ENCODE measurements around the gene AHSP.
"Not testable (repeated sequence)": the region's sequence is repeated elsewhere in the genome, so short reads cannot be mapped to it uniquely, and the experiment has no call there.

The AHSP gene

DNA sequence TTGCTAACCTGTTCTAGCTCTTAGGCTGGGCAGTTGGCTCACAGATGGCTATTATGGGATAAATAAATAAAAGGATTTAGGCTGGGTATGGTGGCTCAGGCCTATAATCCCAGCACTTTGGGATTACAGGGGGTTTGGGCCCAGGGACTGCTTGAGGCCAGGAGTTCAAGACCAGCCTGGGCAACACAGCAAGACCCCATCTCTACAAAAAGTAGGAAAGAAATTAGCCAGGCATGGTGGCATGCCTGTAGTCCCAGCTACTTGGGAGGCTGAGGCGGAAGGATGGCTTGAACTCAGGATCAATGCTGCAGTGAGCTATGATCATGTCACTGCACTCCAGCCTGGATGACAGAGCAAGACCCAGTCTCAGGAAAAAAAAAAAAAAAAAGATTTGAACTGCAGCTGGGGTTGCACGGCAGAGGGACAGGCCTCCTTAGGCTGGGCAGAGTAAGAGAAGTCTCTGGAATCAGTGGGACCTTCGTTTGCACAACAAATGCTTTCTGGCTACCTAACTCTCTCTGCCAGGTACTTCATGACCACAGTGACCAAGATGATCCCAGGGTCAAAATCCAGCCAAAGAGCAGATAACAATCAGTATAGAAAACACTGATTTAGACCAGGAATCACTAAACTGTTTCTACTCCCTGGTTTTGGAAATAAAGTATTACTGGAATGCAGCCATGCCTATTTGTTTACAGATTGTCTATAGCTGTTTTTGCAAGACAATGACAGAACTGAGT, 26.3 kb upstream of the AHSP start:
- no peak for DNase-seq (ENCODE audit: low read depth)

DNA sequence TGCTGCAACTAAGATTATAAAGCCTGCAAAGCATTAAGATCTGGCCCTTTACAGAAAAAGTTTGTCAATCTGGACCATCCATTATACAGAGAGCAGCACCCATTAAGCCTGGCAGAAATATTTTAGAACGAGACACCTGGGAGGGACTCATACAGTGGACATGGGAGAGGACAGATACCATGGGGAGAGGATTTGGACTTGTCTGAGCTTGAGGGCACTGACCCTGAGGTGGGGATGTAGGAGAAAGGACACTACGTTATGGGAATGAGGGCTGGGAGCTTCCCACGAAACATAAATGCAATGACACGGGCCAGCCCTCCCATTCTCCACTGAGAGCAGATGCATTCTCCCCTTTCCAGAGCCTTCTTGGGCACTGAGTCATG, 25.7 kb upstream of the AHSP start:
- DNase-seq (ENCODE audit: low read depth), result no peak

GRCh38 chr16:31502981-31503380, 24.7 kb upstream of the AHSP start:
- no peak for DNase-seq (ENCODE audit: low read depth)

DNA sequence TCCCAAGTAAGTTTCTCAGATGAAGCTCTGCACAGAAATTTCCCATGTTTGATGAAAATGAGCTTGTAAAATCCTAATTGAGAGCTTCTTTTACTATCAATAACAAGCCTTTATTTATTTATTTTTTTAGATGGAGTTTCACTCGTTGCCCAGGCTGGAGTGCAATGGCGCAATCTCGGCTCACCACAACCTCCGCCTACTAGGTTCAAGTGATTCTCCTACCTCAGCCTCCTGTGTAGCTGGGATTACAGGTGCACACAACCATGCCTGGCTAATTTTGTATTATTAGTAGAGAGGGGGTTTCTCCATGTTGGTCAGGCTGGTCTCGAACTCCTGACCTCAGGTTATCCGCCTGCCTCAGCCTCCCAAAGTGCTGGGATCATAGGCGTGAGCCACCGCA, 24.1 kb upstream of the AHSP start:
- DNase-seq (ENCODE audit: low read depth), result not testable (repeated sequence)

- DNase-seq (ENCODE audit: low read depth), result no peak
These were observed 23.5 kb upstream of the AHSP start for GRCh38 chr16:31504159-31504558.

DNA sequence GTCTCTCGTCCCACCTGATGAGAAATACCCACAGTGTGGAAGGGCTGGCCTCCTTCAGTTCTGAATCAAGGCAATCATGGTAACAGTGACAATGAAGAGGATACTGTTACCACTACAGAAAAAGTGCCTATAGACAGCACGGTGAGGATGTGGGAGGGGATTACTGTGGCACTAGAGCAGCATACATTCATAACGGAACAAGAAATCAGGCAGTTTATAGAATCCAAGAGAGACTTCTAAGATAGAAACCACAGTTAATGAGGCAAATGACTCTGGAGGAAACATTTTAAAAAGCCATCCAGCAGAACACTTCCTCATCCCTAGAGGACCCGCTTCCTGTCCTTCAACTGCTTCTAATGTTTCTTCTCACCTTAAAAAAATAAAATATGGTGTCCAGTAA, 22.2 kb upstream of the AHSP start:
- no peak for DNase-seq (ENCODE audit: low read depth)

DNA sequence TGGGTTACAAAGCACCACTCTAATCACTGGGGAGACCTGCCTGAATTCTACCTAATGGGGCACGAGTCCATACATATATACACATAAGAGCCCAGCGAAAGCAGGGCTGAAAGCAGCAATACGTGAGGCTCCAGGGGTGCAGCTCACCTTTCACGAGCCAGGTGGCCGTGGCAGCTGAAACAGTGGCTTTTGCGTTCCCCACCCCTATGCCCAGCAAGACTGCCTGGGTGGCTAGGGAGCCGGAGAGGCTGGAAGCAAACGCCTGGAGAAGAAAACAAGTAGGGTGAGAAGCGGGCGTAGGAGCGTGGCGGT, 20.1 kb upstream of the AHSP start:
- DNase-seq (ENCODE audit: low read depth), result no peak

DNA sequence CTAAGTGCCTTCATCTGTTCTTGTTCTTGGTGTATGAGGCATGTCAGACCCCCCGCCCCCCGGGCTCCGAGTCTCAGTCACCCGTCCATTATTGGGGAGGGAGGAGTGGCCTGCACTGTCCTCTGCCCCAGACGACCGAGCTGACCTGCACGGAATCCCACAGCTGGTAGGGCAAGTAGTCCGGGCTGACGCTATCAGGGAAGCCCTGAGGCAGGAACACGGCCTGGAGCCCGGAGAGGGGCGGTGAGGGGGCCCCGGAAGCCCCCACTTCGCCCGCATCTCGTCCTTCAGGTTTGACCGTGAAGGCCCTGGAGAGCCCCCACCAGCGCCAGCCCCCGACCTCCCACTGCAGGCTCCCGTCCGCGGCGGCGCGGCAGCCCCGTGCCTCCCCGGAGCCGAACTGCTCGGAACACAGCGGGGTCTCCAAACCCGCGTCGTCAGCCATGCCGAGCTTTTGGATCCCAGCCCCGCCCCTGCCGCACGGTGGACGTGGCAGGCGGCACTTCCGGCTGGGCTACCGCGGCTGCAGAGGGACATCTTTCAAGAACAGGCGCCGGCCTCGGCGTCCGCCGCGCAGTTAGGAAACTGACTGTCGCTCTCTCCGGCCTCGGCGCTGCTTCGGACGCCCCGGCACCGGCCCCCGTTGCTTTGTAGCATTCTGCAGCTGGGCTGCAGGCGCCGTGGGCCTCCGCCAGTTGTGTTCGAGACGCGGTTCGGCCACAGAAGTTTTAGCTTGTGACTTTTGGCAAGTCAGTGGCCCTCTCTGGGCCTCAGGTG, 19.6 kb upstream of the AHSP start, which contains the start of gene RUSF1:
Gene RUSF1, minus strand, starts transcription at position 463 of the 777 bp plus-strand sequence. Its CDS starts 18 bp downstream, at position 445.
- DNase-seq (ENCODE audit: low read depth), result peak; percentile 60

DNA sequence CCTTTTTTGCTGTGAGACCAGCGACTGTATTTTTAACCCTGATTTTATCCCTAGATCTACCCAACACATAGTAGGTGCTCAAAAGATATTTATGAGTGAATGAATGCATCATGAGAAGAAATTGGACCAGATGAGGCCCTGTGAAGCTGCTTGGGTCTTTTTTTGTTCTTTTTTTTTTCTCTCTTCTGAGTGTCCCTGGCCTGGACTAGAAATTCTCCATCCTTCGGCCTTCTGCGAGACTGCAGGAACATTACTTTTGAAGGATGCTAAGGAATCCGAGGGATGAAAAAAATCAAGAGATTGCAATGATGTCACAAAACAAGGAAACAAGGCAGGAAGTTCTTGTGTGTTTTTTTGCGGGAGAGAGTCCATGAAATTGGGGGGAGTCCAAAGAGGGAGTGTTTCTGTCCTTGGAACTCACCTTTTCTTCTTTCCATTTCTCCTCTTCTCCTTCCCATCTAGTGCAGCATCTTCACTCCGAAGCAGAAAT, 18.9 kb upstream of the AHSP start:
- DNase-seq (ENCODE audit: low read depth), result no peak

- DNase-seq (ENCODE audit: low read depth), result no peak
These were observed 14.6 kb upstream of the AHSP start for GRCh38 chr16:31513126-31513525.

GRCh38 chr16:31513884-31514283, 13.8 kb upstream of the AHSP start:
- no peak for DNase-seq (ENCODE audit: low read depth)

GRCh38 chr16:31517800-31518402, 9.8 kb upstream of the AHSP start:
- no peak for DNase-seq (ENCODE audit: low read depth)

DNA sequence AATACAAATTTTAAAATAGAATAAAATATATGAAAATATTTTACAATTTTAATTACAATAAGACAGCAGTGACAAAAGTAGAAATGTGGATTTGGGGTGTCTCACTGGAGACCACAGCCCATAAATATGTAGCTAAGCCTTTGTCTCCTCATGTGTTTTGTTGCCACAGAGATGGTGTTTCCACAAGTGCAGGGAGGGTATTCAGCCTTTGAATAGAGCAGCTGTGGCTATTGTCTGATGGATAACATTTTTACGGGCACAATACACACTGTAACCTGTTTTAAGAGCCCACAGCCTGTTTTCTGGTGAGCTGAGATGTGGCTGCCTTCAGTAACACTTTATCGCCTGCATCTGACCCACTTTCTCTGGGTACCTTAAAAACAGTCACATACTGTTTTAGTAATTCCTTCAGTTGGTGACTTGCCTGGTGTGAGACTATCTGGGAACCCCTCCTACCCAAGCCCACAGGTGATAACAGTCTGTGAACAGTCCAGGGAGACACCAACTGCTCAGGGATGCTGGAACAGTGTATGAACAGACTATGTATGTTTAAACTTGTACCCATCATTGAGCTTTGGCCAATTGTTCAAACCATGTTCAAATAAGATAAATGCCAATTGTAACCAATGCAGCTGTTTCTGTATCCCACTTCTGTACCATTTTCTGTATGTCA, 7.8 kb upstream of the AHSP start:
- DNase-seq (ENCODE audit: low read depth), result no peak

- no peak for DNase-seq (ENCODE audit: low read depth)
These were observed 6.3 kb upstream of the AHSP start for GRCh38 chr16:31521368-31521767.

- DNase-seq (ENCODE audit: low read depth), result no peak
These were observed 5.6 kb upstream of the AHSP start for GRCh38 chr16:31522071-31522470.

GRCh38 chr16:31523768-31524167, 3.9 kb upstream of the AHSP start:
- DNase-seq (ENCODE audit: low read depth), result not testable (repeated sequence)

DNA sequence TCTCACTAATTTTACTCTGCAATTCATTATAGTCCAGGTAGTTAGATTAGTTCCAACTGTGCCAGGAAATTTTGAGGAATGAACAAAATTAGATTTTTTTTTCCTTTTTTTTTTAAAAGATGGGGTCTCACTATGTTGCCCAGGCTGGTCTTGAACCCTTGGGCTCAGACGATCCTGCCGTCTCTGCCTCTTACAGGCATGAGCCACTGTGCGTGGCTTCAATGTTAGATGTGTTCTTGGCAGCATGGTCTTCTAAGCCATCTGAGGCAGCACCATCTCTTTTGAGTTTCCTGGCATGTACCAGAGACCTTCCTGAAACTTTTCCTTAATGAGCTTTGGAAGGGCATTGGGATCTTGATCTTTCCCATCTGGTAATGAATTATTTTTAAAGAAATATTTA, 2.6 kb upstream of the AHSP start:
- DNase-seq (ENCODE audit: low read depth), result no peak

DNA sequence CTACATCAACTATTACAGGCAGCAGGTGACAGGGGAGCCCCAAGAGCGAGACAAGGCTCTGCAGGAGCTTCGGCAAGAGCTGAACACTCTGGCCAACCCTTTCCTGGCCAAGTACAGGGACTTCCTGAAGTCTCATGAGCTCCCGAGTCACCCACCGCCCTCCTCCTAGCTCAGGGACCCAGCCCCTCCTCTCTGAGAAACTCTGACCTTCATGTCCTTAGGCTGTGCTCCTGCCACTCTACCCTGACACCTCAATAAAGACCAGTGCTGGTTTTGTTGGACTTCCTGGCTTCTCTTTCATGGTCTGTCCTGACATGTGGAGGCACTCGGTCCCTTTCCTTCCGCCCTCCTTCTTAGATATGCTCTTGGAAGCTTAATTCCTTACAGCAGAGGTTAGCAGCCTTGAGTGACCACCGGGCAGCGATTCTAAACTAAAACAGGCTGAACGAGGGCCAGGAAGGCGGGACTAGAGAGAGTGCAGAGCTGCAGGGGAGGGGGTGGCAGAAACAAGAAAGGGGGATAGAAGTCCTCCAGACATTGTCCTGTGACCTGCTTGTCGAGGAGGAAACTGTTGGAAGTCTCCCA, 915 bp downstream of the AHSP start:
- DNase-seq (ENCODE audit: low read depth), result no peak

GRCh38 chr16:31529108-31529936, 1.6 kb downstream of the AHSP start:
- no peak for DNase-seq (ENCODE audit: low read depth)

DNA sequence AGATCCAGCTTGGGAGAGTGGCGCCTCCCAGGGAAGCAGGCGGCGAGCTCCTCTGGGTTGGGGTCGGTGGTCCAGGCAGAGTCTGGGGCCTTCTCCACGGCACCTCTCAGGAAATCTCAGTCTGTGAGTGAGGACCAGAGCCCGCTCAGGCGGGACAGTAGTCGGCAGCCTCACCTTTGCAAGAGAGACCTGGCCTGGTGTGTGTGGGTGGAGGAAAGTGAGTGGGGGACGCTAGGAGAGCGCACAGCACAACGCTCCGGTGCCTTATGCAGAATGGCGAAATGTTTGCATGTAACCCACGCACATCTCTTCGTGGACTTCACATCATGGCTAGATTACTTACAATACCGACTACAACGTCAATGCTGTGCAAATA, 2.2 kb downstream of the AHSP start:
- DNase-seq (ENCODE audit: low read depth), result no peak

DNA sequence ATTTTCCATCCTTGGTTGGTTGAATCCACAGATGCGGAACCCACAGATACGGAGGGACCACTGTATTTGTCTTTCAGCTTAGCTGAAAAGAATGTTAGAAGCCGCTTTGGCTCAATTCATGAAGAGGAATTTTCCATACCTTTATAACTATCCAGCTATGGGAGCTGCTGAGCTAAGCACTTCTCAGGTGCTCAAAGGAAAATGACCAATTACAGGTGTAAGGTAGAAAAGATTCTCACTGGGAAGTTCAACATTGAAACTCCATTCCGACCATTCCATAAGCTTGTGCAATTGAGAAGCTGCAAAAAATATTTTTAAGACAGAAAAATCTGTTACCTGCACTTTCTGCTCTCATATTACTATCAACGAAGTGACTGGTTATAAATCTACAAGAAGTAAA, 2.7 kb downstream of the AHSP start:
- DNase-seq (ENCODE audit: low read depth), result no peak

All from stimulated activated CD8-positive, alpha-beta memory T cell treated with anti-CD3 and anti-CD28 coated beads, Interleukin-12 subunit alpha, Interleukin-12 subunit beta, amount 100 ng/mL, for 1 hour (primary cell).